H1 (cell line): Measurements from ENCODE around the gene LPP. TPM values are rescaled to one million over a fixed set of nuclear protein-coding genes. Genes with fewer than 3 reads are reported as not detected.

Experiments
- FOSL1 ChIP-seq: IDR thresholded peaks from 2 replicates; pipeline ENCODE4 v1.6.1; 2011; ENCODE audit warnings: mild to moderate bottlenecking, low read depth, low read length, moderate library complexity; ENCODE audit not compliant: insufficient read depth
- GABPA ChIP-seq: IDR thresholded peaks from 2 replicates; pipeline ENCODE4 v1.6.1; 2011; ENCODE audit warnings: mild to moderate bottlenecking, low read length, moderate library complexity, borderline replicate concordance; ENCODE audit not compliant: insufficient read depth
- JUN ChIP-seq: IDR thresholded peaks from 2 replicates; pipeline ENCODE4 v1.6.1; 2011; ENCODE audit warnings: low read depth, mild to moderate bottlenecking, improper control_type of control experiment, low read length
- MAFK ChIP-seq: IDR thresholded peaks from 2 replicates; pipeline ENCODE4 v1.6.1; 2012; ENCODE audit warnings: low read depth, mild to moderate bottlenecking, improper control_type of control experiment, low read length
- NANOG ChIP-seq: IDR thresholded peaks from 2 replicates; pipeline ENCODE4 v1.6.1; 2011; ENCODE audit warnings: low read length, low read depth, mild to moderate bottlenecking, inconsistent platforms; ENCODE audit not compliant: insufficient read depth, poor library complexity, severe bottlenecking
- POLR2AphosphoS5 ChIP-seq: IDR thresholded peaks from 2 replicates; pipeline ENCODE4 v1.6.1; 2011; ENCODE audit warnings: low read depth, low read length
- RFX5 ChIP-seq: IDR thresholded peaks from 2 replicates; pipeline ENCODE4 v1.6.1; 2011; ENCODE audit warnings: low read depth, low read length, improper control_type of control experiment, borderline replicate concordance
- SP4 ChIP-seq: IDR thresholded peaks from 2 replicates; pipeline ENCODE4 v1.6.1; 2012; ENCODE audit warnings: low read length, inconsistent platforms
- polyA plus RNA-seq, 7 experiments: library from polyadenylated mRNA; depleted of rRNA in 3 of 7; stranded (reverse) in 5 of 7; unstranded in 2 of 7; fragments of >200 nt in 5 of 7; fragments of 200-250 nt in 2 of 7; gene quantifications; 1 replicate in 5 of 7; 2 replicates in 1 of 7; 4 replicates in 1 of 7; pipeline versions ENCODE4 v1.2.1 to v1.2.3, GENCODE V29; 2011 to 2013; ENCODE audit warnings: missing spikeins in 2 of 7, mixed read lengths in 2 of 7
- total RNA-seq: library from RNA; stranded (reverse); fragmentation: NEBNext Ultra II Directional; extraction: Animal tissue kit (Norgen Biotek cat#: 25700); gene quantifications from 2 replicates; pipeline ENCODE4 v1.2.1, GENCODE V29; 2021
- TF ChIP-seq, protein P1 (sequence below): IDR thresholded peaks from 2 replicates; pipeline ENCODE4 v1.6.1; 2012; ENCODE audit warnings: inconsistent platforms
- TF ChIP-seq, protein P2 (sequence below), 3 experiments: IDR thresholded peaks; 1 replicate in 2 of 3; 2 replicates in 1 of 3; pipeline versions ENCODE4 v1.5.1 to v1.6.1; 2011; ENCODE audit warnings: low read length in 3 of 3, mild to moderate bottlenecking in 3 of 3, inconsistent platforms in 2 of 3, low read depth in 1 of 3, moderate library complexity in 1 of 3; ENCODE audit not compliant: insufficient read depth in 1 of 3; ENCODE audit errors: control extremely low read depth in 1 of 3

LPP gene
- total and polyA plus RNA-seq, 2 of the 8 experiments (the other 6 are each of a cell fraction or from before 2014, with no cell fraction given) = 10.0 to 53.3 TPM

DNA sequence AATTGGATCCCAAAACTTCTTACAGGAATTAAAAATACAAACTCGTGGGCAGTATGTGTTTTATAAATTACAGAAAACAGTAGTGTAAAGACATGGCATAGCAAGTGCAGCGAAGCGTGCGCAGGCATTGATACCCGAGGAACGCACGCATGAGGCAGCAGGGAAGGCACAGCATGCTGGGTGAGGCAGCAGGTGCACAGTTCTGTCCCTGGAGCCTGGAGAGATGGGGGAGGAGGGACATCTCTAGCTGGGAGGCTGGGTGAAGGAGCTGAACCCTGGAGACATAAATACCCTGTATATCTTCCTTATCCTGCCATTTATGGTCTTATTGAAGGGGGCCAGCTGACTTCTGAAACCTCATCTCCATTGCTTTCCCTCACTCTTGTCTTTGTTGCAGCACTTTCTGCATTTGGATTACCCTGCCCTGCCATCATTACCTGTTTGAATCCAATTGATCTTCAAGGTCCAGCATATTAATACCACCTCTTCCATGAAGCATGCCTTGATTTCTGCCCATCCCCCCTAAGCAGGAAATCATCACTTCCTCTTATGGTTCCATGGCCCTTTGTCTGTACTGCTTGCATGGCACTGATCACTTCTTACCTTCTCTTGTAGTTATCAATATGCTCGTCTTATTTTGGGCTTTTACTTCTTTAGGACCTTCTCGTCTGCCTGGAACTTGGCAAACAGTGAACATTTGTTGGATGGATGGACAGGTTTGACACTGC, 20.5 kb downstream of the LPP start (continued):
- TF ChIP-seq POLR2AphosphoS5 (no peak), JUN (no peak), GABPA (no peak), RFX5 (no peak), FOSL1 (no peak), MAFK (no peak), SP4 (no peak), NANOG (no peak)
- TF ChIP-seq, protein P1, sequence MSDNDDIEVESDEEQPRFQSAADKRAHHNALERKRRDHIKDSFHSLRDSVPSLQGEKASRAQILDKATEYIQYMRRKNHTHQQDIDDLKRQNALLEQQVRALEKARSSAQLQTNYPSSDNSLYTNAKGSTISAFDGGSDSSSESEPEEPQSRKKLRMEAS = no peak
- TF ChIP-seq, protein P2, sequence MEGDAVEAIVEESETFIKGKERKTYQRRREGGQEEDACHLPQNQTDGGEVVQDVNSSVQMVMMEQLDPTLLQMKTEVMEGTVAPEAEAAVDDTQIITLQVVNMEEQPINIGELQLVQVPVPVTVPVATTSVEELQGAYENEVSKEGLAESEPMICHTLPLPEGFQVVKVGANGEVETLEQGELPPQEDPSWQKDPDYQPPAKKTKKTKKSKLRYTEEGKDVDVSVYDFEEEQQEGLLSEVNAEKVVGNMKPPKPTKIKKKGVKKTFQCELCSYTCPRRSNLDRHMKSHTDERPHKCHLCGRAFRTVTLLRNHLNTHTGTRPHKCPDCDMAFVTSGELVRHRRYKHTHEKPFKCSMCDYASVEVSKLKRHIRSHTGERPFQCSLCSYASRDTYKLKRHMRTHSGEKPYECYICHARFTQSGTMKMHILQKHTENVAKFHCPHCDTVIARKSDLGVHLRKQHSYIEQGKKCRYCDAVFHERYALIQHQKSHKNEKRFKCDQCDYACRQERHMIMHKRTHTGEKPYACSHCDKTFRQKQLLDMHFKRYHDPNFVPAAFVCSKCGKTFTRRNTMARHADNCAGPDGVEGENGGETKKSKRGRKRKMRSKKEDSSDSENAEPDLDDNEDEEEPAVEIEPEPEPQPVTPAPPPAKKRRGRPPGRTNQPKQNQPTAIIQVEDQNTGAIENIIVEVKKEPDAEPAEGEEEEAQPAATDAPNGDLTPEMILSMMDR (IDR thresholded peaks at IDR 0.05; ENCODE audit: control extremely low read depth in 1 of 3, insufficient read depth in 1 of 3, low read depth in 1 of 3, low read length in 3 of 3) = no peak
